Measurements from ENCODE around the gene SPNS2. TPM values are rescaled to one million over a fixed set of nuclear protein-coding genes. Genes with fewer than 3 reads are reported as not detected.

SPNS2 gene
- total and polyA plus RNA-seq, 3 donors from 2014 or later: 6.7 to 11.5 (median 8.0) TPM

DNA sequence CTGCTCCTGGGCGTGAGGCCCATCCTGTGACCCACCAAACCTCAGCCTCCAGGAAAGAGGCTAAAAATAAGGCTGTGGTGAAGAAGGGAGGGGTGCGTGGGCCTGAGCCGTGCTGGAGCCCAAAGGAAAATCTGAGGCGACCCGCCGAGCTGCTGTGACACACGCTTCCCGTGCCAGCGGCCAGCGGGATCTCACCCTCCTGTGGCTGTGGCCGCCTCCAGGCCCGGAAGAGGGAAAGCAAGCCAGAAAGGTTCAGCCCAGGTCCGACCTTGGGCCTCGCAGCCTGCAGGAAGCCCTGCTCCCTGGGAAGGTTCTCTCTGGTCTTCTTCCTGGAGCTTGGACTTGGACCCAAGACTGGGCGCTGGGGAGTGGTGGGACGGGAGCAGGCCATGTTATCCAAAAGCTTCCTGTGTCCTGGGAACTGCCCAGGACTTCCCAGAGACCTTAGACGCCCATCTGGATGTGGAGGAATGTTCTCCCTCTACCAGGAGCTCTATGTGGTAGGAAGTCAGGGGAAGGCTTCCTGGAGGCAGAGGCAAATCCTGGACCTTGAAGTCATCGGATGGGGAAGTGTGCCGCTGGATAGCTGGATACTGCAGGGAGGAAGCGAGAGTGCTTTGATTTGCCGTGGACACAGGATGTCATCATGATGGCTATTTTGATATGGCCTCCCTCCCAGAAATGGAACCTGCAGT lies 11.4 kb downstream of the SPNS2 start:
- no peak overlapping the region for H3K4me3 ChIP-seq
- DNase-seq: no peak
- TF ChIP-seq, protein P1, sequence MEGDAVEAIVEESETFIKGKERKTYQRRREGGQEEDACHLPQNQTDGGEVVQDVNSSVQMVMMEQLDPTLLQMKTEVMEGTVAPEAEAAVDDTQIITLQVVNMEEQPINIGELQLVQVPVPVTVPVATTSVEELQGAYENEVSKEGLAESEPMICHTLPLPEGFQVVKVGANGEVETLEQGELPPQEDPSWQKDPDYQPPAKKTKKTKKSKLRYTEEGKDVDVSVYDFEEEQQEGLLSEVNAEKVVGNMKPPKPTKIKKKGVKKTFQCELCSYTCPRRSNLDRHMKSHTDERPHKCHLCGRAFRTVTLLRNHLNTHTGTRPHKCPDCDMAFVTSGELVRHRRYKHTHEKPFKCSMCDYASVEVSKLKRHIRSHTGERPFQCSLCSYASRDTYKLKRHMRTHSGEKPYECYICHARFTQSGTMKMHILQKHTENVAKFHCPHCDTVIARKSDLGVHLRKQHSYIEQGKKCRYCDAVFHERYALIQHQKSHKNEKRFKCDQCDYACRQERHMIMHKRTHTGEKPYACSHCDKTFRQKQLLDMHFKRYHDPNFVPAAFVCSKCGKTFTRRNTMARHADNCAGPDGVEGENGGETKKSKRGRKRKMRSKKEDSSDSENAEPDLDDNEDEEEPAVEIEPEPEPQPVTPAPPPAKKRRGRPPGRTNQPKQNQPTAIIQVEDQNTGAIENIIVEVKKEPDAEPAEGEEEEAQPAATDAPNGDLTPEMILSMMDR (IDR thresholded peaks at IDR 0.05): no peak
- no peak for TF ChIP-seq POLR2A (IDR thresholded peaks at IDR 0.05)
- intact Hi-C loops (cut with DNase I; ENCODE audit: low total_unique reads): no loop called here
- no peaks in the 10 kb centered on the region for H3K36me3 ChIP-seq (ENCODE audit: low read depth, missing control alignments)
- H3K9me3 ChIP-seq: no peaks in the 10 kb centered on the region
- peaks cover 13% of the 10 kb centered on the region for H3K4me1 ChIP-seq
- H3K27ac ChIP-seq: no peak overlapping the region
- WGBS, 2 donors: 71 to 85% methylated on average over 6 to 21 of the region's 21 CpGs
- no peaks in the 10 kb centered on the region for H3K27me3 ChIP-seq

DNA sequence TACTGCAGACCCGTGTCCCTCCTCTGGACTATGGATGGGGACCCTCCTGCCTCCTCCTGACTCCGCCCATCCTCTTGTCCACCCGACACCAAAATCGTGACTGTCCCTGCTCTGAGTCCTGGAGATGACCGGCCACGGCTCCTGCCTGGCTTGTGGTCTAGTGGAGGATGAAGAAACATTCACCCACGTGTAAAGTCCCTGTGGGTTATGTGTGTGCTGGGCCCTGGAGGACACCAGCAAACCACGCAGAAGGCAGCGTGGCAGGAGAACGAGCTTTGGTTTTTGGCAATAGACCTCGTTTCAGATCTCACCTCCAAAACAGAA lies 11.9 kb downstream of the SPNS2 start:
- 82 to 83% methylated on average over 11 of the region's 11 CpGs for WGBS, 2 donors
- no peak for DNase-seq
- H3K9me3 ChIP-seq: no peaks in the 10 kb centered on the region
- no peaks in the 10 kb centered on the region for H3K27me3 ChIP-seq
- no peaks in the 10 kb centered on the region for H3K36me3 ChIP-seq (ENCODE audit: low read depth, missing control alignments)
- H3K4me1 ChIP-seq: peaks cover 13% of the 10 kb centered on the region
- no peak overlapping the region for H3K4me3 ChIP-seq
- intact Hi-C loops (cut with DNase I; ENCODE audit: low total_unique reads): no loop called here
- no peak overlapping the region for H3K27ac ChIP-seq
- no peak for TF ChIP-seq POLR2A (IDR thresholded peaks at IDR 0.05)
- TF ChIP-seq, protein P1 (IDR thresholded peaks at IDR 0.05): no peak

DNA sequence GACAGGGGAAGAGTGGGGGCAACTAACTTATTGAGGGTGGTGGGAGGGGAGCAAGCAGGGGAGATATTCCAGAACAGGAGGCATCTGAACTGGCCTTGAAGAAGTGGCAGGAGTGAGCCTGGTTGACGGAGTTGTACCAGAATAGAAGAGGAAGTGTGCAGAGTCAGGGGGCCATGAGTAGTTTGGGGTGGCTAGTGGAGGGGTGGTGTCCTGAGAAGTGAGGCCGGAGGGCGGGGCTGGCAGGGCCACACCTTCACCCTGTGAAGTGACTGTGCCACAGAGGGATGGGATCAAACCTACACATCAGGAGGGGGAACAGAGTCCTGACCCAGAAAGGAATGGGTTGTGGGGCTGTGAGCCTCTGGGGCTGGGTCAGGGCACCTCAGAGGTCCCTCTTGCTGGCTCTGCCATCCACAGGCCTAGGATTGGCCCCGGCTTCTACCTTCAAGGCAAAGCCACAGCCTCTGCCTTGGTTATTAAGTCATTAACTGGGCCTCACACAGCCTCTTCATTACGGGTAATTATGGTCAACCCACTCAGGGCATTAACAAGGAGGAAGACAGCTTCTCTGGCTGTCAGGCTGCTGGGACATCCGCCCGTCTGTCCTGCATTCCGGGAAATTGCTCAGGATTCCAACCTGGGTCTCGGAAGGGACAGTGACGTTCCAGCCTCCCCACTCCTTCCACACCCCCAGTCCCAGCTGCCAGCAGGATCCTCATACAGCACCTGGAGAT lies 12.7 kb downstream of the SPNS2 start:
- intact Hi-C loops (cut with DNase I; ENCODE audit: low total_unique reads): no loop called here
- H3K9me3 ChIP-seq: no peaks in the 10 kb centered on the region
- WGBS, 2 donors: 77 to 92% methylated on average over 10 of the region's 10 CpGs
- TF ChIP-seq POLR2A (IDR thresholded peaks at IDR 0.05): no peak
- TF ChIP-seq, protein P1 (IDR thresholded peaks at IDR 0.05): no peak
- H3K27me3 ChIP-seq: no peaks in the 10 kb centered on the region
- no peak overlapping the region for H3K4me3 ChIP-seq
- no peaks in the 10 kb centered on the region for H3K36me3 ChIP-seq (ENCODE audit: low read depth, missing control alignments)
- H3K4me1 ChIP-seq: peaks cover 13% of the 10 kb centered on the region
- H3K27ac ChIP-seq: no peak overlapping the region
- no peak for DNase-seq

DNA sequence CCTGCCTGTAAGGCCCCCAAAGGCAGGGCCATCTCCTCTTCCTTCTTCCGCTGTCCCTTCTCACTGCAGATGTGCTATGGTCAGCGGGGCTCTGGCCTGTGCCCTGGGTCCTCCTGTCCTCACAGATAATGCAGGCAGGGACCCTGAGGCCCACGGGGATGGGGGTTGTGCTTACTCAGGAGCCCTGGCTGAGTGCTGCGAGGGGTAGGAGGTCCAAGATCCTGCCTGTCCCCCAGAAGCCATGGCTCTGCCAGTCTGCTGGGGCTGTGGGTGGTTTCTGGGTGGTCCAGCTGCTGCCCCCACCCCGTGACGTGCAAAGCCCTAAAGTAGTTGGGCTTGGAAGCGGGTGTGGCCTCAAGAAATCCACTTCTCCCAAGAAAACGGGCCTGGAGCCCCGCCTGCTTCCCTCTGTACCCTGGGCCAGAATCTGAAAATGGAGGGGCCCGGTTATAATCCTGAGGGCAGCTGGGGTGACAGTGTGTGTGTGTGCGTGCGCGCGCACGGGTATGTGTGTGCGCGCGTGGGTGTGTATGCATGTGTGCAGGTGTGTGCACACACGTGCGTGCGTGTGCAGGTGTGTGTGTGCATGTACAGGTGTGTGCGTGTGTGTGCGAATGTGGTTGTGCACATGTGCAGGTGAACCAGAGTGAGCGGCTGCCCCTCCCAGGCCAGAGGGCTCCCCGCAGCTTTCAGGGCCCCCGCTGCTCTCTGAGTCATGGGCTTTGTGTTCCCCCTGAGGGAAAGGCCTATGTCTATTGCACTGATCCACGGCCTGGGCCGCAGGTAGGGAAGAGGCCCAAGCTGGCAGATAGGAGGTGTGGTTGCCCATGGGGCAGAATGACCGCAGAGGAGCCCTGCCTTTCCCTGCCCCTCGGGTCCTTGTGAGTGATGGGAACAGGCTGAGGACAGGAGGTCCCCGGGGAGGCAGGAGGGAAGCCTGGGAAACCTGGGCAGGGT lies 13.8 kb downstream of the SPNS2 start:
- H3K9me3 ChIP-seq: no peaks in the 10 kb centered on the region
- H3K27me3 ChIP-seq: no peaks in the 10 kb centered on the region
- no peak for DNase-seq
- WGBS, 2 donors: 90 to 95% methylated on average over 25 to 31 of the region's 31 CpGs
- H3K27ac ChIP-seq: no peak overlapping the region
- intact Hi-C loops (cut with DNase I; ENCODE audit: low total_unique reads): no loop called here
- no peak overlapping the region for H3K4me3 ChIP-seq
- peaks cover 13% of the 10 kb centered on the region for H3K4me1 ChIP-seq
- TF ChIP-seq, protein P1 (IDR thresholded peaks at IDR 0.05): no peak
- TF ChIP-seq POLR2A (IDR thresholded peaks at IDR 0.05): no peak
- no peaks in the 10 kb centered on the region for H3K36me3 ChIP-seq (ENCODE audit: low read depth, missing control alignments)
